Measurements from ENCODE around the gene RPS6KC1.
"Not testable (repeated sequence)": the region's sequence is repeated elsewhere in the genome, so short reads cannot be mapped to it uniquely, and the experiment has no call there.

The RPS6KC1 gene

DNA sequence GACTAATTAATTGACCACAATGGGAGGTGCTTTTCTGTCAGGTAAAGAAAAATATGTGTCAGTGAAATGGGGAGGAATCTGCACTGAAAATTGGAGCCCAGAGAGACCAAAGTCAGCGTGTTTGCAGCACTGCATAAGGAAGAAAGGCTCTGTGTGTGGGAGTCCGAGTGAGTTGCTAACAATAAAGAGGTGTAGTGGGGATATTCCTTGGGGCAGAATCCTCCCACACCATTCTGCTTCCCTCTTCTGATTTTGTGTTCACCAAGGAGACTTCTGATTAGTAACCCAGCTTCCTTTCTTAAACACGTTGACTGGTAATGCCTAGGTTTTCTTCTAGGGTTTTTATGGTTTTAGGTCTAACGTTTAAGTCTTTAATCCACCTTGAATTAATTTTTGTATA lies 240.5 kb downstream of the RPS6KC1 start:
- DNase-seq = no peak

- no peak for DNase-seq
These were observed 241.6 kb downstream of the RPS6KC1 start for GRCh38 chr1:213292614-213293013.

GRCh38 chr1:213295860-213296259 lies 244.8 kb downstream of the RPS6KC1 start:
- no peak for DNase-seq

DNA sequence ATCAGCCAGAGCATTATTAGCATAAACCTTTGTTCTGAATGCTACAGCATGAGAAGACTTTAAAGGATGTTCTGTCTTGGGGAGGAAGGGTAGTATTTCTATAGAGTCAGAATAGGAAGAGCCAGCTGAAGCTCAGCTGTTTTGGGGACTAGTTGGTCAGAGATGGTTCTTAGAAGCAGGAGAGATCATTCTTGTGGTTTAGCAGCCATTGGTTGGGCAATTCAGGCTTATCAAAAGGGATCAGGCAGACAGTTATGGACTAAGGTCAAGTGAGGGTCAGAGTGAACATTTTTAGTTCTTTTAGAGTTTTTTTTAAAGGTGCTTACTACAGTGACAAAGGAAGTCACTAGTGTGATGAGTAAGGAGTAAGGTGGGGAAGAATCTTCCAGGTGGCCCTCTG lies 245.5 kb downstream of the RPS6KC1 start:
- DNase-seq = no peak

- no peak for DNase-seq
These were observed 246.0 kb downstream of the RPS6KC1 start for GRCh38 chr1:213297021-213297420.

DNA sequence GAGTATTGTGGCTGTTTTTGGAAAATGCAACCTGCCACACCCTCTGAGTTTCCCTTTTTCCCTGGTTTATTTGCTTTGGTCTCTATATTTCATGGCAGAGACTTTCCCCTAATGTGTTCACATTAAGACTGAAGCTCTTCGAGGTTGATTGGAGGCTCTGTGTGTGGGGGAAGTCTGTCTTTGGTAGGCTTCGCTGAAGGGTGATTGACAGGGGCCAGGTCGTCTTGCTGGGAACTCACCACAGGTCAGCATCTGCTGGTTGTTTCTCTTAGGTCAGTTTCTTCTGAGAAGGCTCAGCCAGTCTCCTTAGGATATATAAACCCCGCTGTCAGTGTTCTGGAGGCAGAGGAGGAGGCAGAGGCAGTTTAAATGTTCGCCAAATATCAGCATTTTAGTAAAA lies 249.4 kb downstream of the RPS6KC1 start:
- no peak for DNase-seq

GRCh38 chr1:213301524-213301923 lies 250.5 kb downstream of the RPS6KC1 start:
- not testable (repeated sequence) for DNase-seq

GRCh38 chr1:213303286-213303685 lies 252.2 kb downstream of the RPS6KC1 start:
- no peak for DNase-seq

DNA sequence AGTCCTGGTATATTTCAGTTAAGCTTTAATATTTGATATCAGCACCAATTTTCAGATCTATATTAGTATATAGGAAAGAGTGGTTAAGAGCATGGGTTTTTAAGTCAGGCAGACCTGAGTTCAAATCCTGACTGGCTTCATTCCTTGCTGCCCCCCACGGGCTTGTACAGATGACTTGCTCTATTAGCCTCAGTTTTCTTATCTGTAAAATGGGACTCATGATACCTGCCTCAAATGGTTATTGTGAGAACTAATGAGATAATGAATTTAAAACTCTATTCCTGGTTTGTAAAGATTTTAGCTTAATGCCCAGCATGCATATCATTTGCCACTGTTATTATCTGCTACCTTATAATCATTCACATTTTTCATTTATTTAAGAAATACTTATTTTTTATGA lies 264.5 kb downstream of the RPS6KC1 start:
- DNase-seq = no peak

DNA sequence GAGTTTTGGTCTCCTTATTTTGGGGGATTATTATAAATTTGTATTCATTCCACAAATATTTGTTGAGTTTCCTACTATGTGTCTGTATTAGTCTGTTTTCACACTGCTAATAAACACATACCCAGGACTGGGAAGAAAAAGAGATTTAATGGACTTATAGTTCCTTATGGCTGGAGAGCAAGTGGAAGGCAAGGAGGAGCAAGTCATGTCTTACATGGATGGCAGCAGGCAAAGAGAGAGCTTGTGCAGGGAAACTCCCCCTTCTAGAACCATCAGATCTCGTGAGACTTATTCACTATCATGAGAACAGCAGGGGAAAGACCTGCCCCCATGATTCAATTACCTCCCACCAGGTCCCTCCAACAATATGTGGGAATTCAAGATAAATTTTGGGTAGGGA lies 267.4 kb downstream of the RPS6KC1 start:
- DNase-seq = not testable (repeated sequence)

GRCh38 chr1:213320191-213320870 lies 269.3 kb downstream of the RPS6KC1 start:
- DNase-seq = no peak
